ENCODE data around the gene BRI3BP. TPM values are rescaled to one million over a fixed set of nuclear protein-coding genes. Genes with fewer than 3 reads are reported as not detected.

Gene BRI3BP
- total RNA-seq, 1 donor: 8.6 TPM

GRCh38 chr12:124964251-124964650 is 29.2 kb upstream of the BRI3BP start:
- TF ChIP-seq CTCF (IDR thresholded peaks at IDR 0.05; ENCODE audit: insufficient read depth, low read depth, low read length): no peak
- no peak overlapping the region for H3K4me3 ChIP-seq (ENCODE audit: low read depth, low read length)
- no peak for DNase-seq (ENCODE audit: low read depth)

- DNase-seq (ENCODE audit: low read depth): no peak
- H3K4me3 ChIP-seq (ENCODE audit: low read depth, low read length): no peak overlapping the region
- no peak for TF ChIP-seq CTCF (IDR thresholded peaks at IDR 0.05; ENCODE audit: insufficient read depth, low read depth, low read length)
Measured at GRCh38 chr12:124964836-124965462, 28.5 kb upstream of the BRI3BP start.

- no peak for TF ChIP-seq CTCF (IDR thresholded peaks at IDR 0.05; ENCODE audit: insufficient read depth, low read depth, low read length)
- no peak for DNase-seq (ENCODE audit: low read depth)
- H3K4me3 ChIP-seq (ENCODE audit: low read depth, low read length): no peak overlapping the region
Measured at GRCh38 chr12:124967016-124967739, 26.3 kb upstream of the BRI3BP start.

- DNase-seq (ENCODE audit: low read depth): no peak
- TF ChIP-seq CTCF (IDR thresholded peaks at IDR 0.05; ENCODE audit: insufficient read depth, low read depth, low read length): no peak
- no peak overlapping the region for H3K4me3 ChIP-seq (ENCODE audit: low read depth, low read length)
Measured at GRCh38 chr12:124968656-124969055, 24.8 kb upstream of the BRI3BP start.

GRCh38 chr12:124970647-124971402 is 22.6 kb upstream of the BRI3BP start:
- H3K4me3 ChIP-seq (ENCODE audit: low read depth, low read length): no peak overlapping the region
- no peak for DNase-seq (ENCODE audit: low read depth)
- TF ChIP-seq CTCF (IDR thresholded peaks at IDR 0.05; ENCODE audit: insufficient read depth, low read depth, low read length): no peak

GRCh38 chr12:124971603-124972002 is 21.8 kb upstream of the BRI3BP start:
- DNase-seq (ENCODE audit: low read depth): no peak
- no peak for TF ChIP-seq CTCF (IDR thresholded peaks at IDR 0.05; ENCODE audit: insufficient read depth, low read depth, low read length)
- no peak overlapping the region for H3K4me3 ChIP-seq (ENCODE audit: low read depth, low read length)
